ENCODE measurements around the gene CASP2. TPM values are rescaled to one million over a fixed set of nuclear protein-coding genes. Genes with fewer than 3 reads are reported as not detected.

Gene CASP2
- polyA plus RNA-seq, 2 of the 4 experiments (the other 2 are of a cell fraction), result 17.7 to 26.0 TPM

DNA sequence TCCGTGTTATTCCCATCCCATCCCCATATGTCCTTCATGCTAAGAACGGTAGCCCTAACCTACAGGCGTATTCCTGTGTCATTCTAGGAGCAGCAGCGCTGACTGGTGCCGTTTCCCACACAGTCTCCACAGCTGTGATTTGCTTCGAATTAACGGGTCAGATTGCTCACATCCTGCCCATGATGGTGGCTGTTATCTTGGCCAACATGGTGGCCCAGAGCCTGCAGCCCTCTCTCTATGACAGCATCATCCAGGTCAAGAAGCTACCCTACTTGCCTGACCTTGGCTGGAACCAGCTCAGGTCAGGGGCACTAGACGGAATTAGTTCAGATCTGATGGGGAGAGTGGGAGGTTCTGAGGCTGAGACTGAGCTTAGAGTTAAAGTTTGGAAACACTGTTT, 53.7 kb downstream of the CASP2 start:
- H3K4me2 ChIP-seq, result no peak overlapping the region
- H3K4me1 ChIP-seq, result no peaks in the 10 kb centered on the region
- DNase-seq (ENCODE audit: low read depth in 1 of 2, low spot score in 1 of 2) (no peak), ATAC-seq (no peak), FAIRE-seq (no peak)
- no peak overlapping the region for H3K27ac ChIP-seq
- no peaks in the 10 kb centered on the region for H3K9me3 ChIP-seq
- WGBS (ENCODE audit: missing lambda C conversion rate), result 88% methylated on average over 8 of the region's 8 CpGs
- CTCF ChIA-PET, result interaction anchor here (0.7 to 0.9 kb wide), 4 partner anchors 9 to 43 kb away, joined by 3 read pairs; no protein-coding TSS in a partner anchor
- TF ChIP-seq, protein P1, sequence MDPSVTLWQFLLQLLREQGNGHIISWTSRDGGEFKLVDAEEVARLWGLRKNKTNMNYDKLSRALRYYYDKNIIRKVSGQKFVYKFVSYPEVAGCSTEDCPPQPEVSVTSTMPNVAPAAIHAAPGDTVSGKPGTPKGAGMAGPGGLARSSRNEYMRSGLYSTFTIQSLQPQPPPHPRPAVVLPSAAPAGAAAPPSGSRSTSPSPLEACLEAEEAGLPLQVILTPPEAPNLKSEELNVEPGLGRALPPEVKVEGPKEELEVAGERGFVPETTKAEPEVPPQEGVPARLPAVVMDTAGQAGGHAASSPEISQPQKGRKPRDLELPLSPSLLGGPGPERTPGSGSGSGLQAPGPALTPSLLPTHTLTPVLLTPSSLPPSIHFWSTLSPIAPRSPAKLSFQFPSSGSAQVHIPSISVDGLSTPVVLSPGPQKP (IDR thresholded peaks at IDR 0.05; ENCODE audit: low read depth, low read length), result no peak
- TF ChIP-seq HDAC2 (IDR thresholded peaks at IDR 0.05), result no peak
- no peak for TF ChIP-seq CBX2 (IDR thresholded peaks at IDR 0.05; ENCODE audit: borderline replicate concordance, low read depth)
- H3K4me3 ChIP-seq, result no peak overlapping the region
- POLR2A ChIA-PET, result no interaction called here

DNA sequence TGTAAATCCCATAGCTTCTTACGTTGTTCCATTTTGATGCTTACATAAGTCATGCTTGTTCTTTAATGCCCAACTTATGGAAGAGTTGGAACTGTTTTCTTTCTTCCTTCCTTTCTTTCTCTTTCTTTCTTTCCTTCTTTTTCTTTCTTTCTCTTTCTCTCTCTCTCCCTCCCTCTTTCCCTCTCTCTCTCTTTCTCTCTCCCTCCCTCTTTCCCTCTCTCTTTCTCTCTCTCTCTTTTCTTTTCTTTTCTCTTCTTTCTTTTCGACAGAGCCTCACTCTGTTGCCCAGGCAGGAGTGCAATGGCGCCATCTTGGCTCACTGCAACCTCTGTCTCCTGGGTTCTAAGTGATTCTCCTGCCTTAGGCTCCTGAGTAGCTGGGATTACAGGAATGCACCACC, 55.4 kb downstream of the CASP2 start:
- no peak for DNase-seq (ENCODE audit: low read depth in 1 of 2, low spot score in 1 of 2)
- H3K4me2 ChIP-seq, result no peak overlapping the region
- H3K4me1 ChIP-seq, result no peaks in the 10 kb centered on the region
- H3K27ac ChIP-seq, result no peak overlapping the region
- ATAC-seq, result no peak
- no peaks in the 10 kb centered on the region for H3K9me3 ChIP-seq
- H3K4me3 ChIP-seq, result no peak overlapping the region
- no peak for TF ChIP-seq MAFK (IDR thresholded peaks at IDR 0.05; ENCODE audit: partially characterized antibody)
- no peak for TF ChIP-seq NFE2L2 (conservative IDR thresholded peaks at IDR 0.05; ENCODE audit: low read length)
- TF ChIP-seq FOSB (CRISPR knock-in tag; IDR thresholded peaks at IDR 0.05), result no peak
- no peak for TF ChIP-seq FOXS1 (CRISPR knock-in tag; IDR thresholded peaks at IDR 0.05)
- TF ChIP-seq, protein P2, sequence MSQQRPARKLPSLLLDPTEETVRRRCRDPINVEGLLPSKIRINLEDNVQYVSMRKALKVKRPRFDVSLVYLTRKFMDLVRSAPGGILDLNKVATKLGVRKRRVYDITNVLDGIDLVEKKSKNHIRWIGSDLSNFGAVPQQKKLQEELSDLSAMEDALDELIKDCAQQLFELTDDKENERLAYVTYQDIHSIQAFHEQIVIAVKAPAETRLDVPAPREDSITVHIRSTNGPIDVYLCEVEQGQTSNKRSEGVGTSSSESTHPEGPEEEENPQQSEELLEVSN (IDR thresholded peaks at IDR 0.05; ENCODE audit: borderline replicate concordance, low read depth), result no peak
- CTCF ChIA-PET, result interaction anchor here (1.0 to 2.2 kb wide), 5 partner anchors 16 to 57 kb away, joined by 3 to 7 read pairs (median 5); partner anchors contain the start of gene CLCN1
- no peak for FAIRE-seq
- 76% methylated on average over 3 of the region's 3 CpGs for WGBS (ENCODE audit: missing lambda C conversion rate)
- POLR2A ChIA-PET, result no interaction called here

DNA sequence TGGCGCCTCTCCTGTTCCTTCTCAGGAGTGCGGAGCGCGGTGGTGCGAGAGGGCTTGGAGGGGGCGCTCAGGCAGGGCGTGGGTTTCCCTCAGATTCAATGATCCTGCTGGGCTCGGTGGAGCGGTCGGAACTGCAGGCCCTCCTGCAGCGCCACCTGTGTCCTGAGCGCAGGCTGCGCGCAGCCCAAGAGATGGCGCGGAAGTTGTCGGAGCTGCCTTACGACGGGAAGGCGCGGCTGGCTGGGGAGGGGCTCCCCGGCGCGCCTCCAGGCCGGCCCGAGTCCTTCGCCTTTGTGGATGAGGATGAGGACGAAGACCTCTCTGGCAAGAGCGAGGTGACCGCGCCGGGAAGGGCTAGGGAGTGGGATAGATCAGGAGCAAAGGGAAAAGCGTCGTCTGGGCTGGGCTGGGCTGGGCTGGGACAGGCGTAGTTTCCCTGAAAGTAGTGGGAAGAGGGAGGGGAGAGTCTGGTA, 57.3 kb downstream of the CASP2 start:
- no peak for FAIRE-seq
- CTCF ChIA-PET, result interaction anchor here (0.7 to 2.9 kb wide), 27 partner anchors 10 to 391 kb away, joined by 3 to 15 read pairs (median 5); partner anchors contain the start of gene CLCN1
- peak overlapping the region; percentile 19; the same call in 2 of the 3 replicates for H3K4me3 ChIP-seq
- no peak for TF ChIP-seq HDAC2 (IDR thresholded peaks at IDR 0.05)
- no peak for TF ChIP-seq ZSCAN20 (CRISPR knock-in tag; IDR thresholded peaks at IDR 0.05)
- TF ChIP-seq SMC3 (IDR thresholded peaks at IDR 0.05), result peak; percentile 31; the same call in 2 of the 3 replicates
- TF ChIP-seq NFE2L2 (conservative IDR thresholded peaks at IDR 0.05; ENCODE audit: low read length), result no peak
- no peak for TF ChIP-seq CHD4 (IDR thresholded peaks at IDR 0.05; ENCODE audit: borderline replicate concordance)
- no peak for TF ChIP-seq JUN (IDR thresholded peaks at IDR 0.05)
- TF ChIP-seq RNF2 (IDR thresholded peaks at IDR 0.05; ENCODE audit: borderline replicate concordance, low read depth), result no peak
- no peak for TF ChIP-seq ZC3H11A (IDR thresholded peaks at IDR 0.05)
- no peak for TF ChIP-seq FOSB (CRISPR knock-in tag; IDR thresholded peaks at IDR 0.05)
- no peak for TF ChIP-seq NPAS2 (CRISPR knock-in tag; IDR thresholded peaks at IDR 0.05; ENCODE audit: borderline replicate concordance)
- 0 out of 2 replicates have a peak, but pooled peaks have one; percentile 22 for TF ChIP-seq ATOH8 (CRISPR knock-in tag; IDR thresholded peaks at IDR 0.05; ENCODE audit: low read depth)
- TF ChIP-seq RAD21 (conservative IDR thresholded peaks at IDR 0.05 in 1 of 2, IDR thresholded peaks at IDR 0.05 in 1 of 2), result peak; percentile 36 to 53
- no peak for TF ChIP-seq CBX8 (IDR thresholded peaks at IDR 0.05)
- no peak for TF ChIP-seq TP53 (CRISPR knock-in tag; IDR thresholded peaks at IDR 0.05)
- no peak for TF ChIP-seq TFCP2L1 (CRISPR knock-in tag; IDR thresholded peaks at IDR 0.05)
- no peak for TF ChIP-seq RARB (CRISPR knock-in tag; IDR thresholded peaks at IDR 0.05)
- TF ChIP-seq, protein P3, sequence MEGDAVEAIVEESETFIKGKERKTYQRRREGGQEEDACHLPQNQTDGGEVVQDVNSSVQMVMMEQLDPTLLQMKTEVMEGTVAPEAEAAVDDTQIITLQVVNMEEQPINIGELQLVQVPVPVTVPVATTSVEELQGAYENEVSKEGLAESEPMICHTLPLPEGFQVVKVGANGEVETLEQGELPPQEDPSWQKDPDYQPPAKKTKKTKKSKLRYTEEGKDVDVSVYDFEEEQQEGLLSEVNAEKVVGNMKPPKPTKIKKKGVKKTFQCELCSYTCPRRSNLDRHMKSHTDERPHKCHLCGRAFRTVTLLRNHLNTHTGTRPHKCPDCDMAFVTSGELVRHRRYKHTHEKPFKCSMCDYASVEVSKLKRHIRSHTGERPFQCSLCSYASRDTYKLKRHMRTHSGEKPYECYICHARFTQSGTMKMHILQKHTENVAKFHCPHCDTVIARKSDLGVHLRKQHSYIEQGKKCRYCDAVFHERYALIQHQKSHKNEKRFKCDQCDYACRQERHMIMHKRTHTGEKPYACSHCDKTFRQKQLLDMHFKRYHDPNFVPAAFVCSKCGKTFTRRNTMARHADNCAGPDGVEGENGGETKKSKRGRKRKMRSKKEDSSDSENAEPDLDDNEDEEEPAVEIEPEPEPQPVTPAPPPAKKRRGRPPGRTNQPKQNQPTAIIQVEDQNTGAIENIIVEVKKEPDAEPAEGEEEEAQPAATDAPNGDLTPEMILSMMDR (IDR thresholded peaks at IDR 0.05), result peak; percentile 64
- TF ChIP-seq, protein P2 (IDR thresholded peaks at IDR 0.05; ENCODE audit: borderline replicate concordance, low read depth), result peak; percentile 58; the same call in 1 of the 2 replicates
- TF ChIP-seq MYC (IDR thresholded peaks at IDR 0.05; ENCODE audit: borderline replicate concordance, low read length), result no peak
- no peak for TF ChIP-seq KDM5A (IDR thresholded peaks at IDR 0.05)
- no peak for TF ChIP-seq MAFK (IDR thresholded peaks at IDR 0.05; ENCODE audit: partially characterized antibody)
- no peak; the same call in 1 of the 2 replicates for TF ChIP-seq POLR2A (IDR thresholded peaks at IDR 0.05; ENCODE audit: low read length)
- TF ChIP-seq FOSL2 (IDR thresholded peaks at IDR 0.05), result no peak
- TF ChIP-seq FOSL2 (CRISPR knock-in tag; IDR thresholded peaks at IDR 0.05), result no peak
- no peak for TF ChIP-seq HES2 (IDR thresholded peaks at IDR 0.05)
- TF ChIP-seq RCOR1 (IDR thresholded peaks at IDR 0.05; ENCODE audit: low read depth, low read length), result no peak

More for the DNA sequence above, 57.3 kb downstream of the CASP2 start:
- POLR2A ChIA-PET, result interaction anchor here (1.0 kb wide), 1 partner anchor 35 kb away, joined by 6 read pairs; no protein-coding TSS in a partner anchor
- H3K4me2 ChIP-seq, result peak overlapping the region; percentile 78
- 13% methylated on average over 29 of the region's 35 CpGs for WGBS (ENCODE audit: missing lambda C conversion rate)
- peak overlapping the region; percentile 44 to 63; a peak in 5 of 6 replicates for H3K27ac ChIP-seq
- ATAC-seq (peak; percentile 99 to 100), DNase-seq (ENCODE audit: low read depth in 1 of 2, low spot score in 1 of 2) (peak; percentile 78 to 82)
- H3K4me1 ChIP-seq, result no peaks in the 10 kb centered on the region
- H3K9me3 ChIP-seq, result no peaks in the 10 kb centered on the region

Data from A549 (cell line).